Placental epithelial cell (primary cell): ENCODE data around the gene SLC22A7. TPM values are rescaled to one million over a fixed set of nuclear protein-coding genes. Genes with fewer than 3 reads are reported as not detected.

Experiments
- small RNA-seq: library from RNA; depleted of rRNA; stranded (forward); fragments of <200 nt; gene quantifications from one replicate; pipeline ENCODE3, GENCODE V24; 2012
- total RNA-seq: library from RNA; depleted of rRNA; stranded (reverse); fragments of >200 nt; gene quantifications from 2 replicates; pipeline ENCODE4 v1.2.3, GENCODE V29; 2012

Gene SLC22A7, protein sequence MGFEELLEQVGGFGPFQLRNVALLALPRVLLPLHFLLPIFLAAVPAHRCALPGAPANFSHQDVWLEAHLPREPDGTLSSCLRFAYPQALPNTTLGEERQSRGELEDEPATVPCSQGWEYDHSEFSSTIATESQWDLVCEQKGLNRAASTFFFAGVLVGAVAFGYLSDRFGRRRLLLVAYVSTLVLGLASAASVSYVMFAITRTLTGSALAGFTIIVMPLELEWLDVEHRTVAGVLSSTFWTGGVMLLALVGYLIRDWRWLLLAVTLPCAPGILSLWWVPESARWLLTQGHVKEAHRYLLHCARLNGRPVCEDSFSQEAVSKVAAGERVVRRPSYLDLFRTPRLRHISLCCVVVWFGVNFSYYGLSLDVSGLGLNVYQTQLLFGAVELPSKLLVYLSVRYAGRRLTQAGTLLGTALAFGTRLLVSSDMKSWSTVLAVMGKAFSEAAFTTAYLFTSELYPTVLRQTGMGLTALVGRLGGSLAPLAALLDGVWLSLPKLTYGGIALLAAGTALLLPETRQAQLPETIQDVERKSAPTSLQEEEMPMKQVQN
- not detected in 2 replicates for total RNA-seq

DNA sequence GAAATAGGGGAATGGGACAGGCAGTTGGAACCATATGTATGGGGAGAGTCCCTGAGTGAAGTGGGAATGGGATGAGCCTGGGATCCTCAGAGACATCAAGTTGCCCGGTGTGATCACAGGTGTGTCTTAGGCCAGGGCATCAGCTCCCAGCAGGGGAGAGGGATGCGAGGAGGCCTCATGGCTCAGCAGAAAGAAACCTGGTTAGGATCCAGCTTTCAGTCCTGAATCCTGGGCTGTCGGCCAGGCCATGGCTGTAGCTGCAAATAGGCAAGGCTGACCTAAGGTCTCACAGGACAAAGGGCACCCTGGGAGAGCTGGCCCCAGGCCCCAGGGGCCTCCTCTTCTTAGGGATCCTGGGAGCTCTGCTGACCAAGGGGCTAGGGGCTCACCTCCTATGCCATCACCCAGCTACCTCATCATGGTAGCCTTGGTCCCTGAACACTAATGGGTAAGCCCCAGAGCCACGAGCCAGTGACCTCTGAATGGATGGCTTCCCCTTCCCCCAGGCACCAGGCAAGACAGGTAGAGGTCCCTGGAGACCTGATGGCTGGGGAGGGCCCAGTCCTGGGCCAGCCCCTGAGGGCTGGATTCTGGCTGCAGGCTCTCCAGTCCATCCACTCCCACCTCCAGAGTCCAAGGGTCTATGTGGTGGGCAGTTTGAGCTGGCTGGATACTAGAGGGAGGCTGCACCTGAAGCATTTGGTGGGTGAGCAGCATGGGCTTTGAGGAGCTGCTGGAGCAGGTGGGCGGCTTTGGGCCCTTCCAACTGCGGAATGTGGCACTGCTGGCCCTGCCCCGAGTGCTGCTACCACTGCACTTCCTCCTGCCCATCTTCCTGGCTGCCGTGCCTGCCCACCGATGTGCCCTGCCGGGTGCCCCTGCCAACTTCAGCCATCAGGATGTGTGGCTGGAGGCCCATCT is at the start of gene SLC22A7:
Gene SLC22A7 (plus strand): TSS at position 617 of the 921 bp plus-strand sequence. CDS start 99 bp downstream, at position 716.

DNA sequence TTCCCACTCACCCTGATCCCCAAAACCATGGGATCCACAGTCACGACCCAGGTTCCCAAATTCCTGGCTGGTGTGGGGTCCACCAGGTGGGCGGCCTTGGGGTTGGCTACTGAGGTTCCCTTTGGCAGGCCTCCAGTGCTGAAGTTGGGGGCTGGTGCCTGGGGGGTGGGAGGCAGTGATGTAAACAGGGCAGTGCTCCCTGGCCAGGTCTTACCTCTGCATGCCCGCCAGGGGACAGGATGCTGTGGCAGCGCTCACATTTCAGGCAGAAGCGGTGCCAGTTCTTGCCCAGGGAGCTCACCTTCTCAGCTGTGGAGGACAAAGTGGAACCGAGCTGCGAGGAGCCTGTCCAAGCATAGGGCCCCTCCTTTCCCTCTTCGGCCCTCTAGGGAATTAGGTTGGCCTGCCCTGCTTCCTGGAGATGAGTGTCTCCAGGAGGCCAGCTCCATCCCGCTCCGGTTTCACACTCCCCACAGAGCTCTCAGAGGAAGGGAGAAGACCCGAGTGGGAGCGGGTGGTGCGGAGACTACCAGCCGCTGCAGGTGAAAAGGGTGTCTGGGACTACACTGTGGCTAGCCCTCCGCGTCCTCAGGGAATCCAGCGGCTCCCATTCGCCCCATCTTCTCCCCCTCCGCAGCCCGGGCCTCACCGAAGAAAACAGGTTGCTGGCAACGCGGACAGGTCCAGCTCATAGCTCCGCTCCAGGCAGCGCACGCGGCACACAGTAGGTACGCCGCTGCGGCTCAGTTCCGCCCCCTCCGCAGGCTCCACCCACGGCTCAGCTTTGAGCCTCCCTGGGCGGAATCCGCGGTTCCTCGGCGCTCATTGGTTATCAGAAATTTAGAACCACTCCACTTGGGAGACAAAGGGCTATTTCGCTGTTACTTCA is 10.3 kb downstream of the SLC22A7 start, which contains the start of gene CRIP3:
Gene CRIP3 (minus strand): TSS at position 726 of the 889 bp plus-strand sequence. CDS start 34 bp downstream, at position 692.

Small RNA genes lying within 50 kb of the gene (small RNA-seq; reads per million reads assigned to genes)
- not detected for gene RPL12P47

Other genes starting within 250 kb of the SLC22A7 start
- gene CUL7, start 244.4 kb upstream of the SLC22A7 start, total RNA-seq = 57.5 and 80.1 TPM in 2 replicates
- 22.8 and 28.1 TPM in 2 replicates for gene MRPL2, start 238.8 kb upstream of the SLC22A7 start, total RNA-seq
- 40.0 and 41.2 TPM in 2 replicates for gene KLC4, start 238.6 kb upstream of the SLC22A7 start, total RNA-seq
- 844 and 868 TPM in 2 replicates for gene PTK7, start 221.9 kb upstream of the SLC22A7 start, total RNA-seq
- 11.8 and 34.7 TPM in 2 replicates for gene SRF, start 127.0 kb upstream of the SLC22A7 start, total RNA-seq
- 32.0 and 40.4 TPM in 2 replicates for gene CUL9, start 116.1 kb upstream of the SLC22A7 start, total RNA-seq
- gene DNPH1, start 68.8 kb upstream of the SLC22A7 start, total RNA-seq = 42.8 and 62.0 TPM in 2 replicates
- under 0.01 TPM in 1 of 2 replicates, not detected in the other for gene TTBK1, start 54.8 kb upstream of the SLC22A7 start, total RNA-seq
- 2.4 TPM in 1 of 2 replicates, not detected in the other for gene CRIP3, start 10.6 kb downstream of the SLC22A7 start, total RNA-seq
- 20.8 and 25.6 TPM in 2 replicates for gene ZNF318, start 71.4 kb downstream of the SLC22A7 start, total RNA-seq
- gene ABCC10, start 129.3 kb downstream of the SLC22A7 start, total RNA-seq = 24.0 and 28.3 TPM in 2 replicates
- gene DLK2, start 157.3 kb downstream of the SLC22A7 start, total RNA-seq = 6.8 and 11.0 TPM in 2 replicates
- 19.0 and 19.6 TPM in 2 replicates for gene TJAP1, start 179.3 kb downstream of the SLC22A7 start, total RNA-seq
- 0.54 and 2.0 TPM in 2 replicates for gene LRRC73, start 212.1 kb downstream of the SLC22A7 start, total RNA-seq
- 97.8 and 122 TPM in 2 replicates for gene YIPF3, start 218.7 kb downstream of the SLC22A7 start, total RNA-seq
- 23.9 and 27.7 TPM in 2 replicates for gene POLR1C, start 218.8 kb downstream of the SLC22A7 start, total RNA-seq